NCI-H2227 (cell line): ENCODE results near the gene P2RX3.

Experiments used
- DNase-seq: peaks from one replicate; lab custom pipeline; 2025; ENCODE audit not compliant: unreplicated experiment; lab: John Stamatoyannopoulos, UW

Gene P2RX3

DNA sequence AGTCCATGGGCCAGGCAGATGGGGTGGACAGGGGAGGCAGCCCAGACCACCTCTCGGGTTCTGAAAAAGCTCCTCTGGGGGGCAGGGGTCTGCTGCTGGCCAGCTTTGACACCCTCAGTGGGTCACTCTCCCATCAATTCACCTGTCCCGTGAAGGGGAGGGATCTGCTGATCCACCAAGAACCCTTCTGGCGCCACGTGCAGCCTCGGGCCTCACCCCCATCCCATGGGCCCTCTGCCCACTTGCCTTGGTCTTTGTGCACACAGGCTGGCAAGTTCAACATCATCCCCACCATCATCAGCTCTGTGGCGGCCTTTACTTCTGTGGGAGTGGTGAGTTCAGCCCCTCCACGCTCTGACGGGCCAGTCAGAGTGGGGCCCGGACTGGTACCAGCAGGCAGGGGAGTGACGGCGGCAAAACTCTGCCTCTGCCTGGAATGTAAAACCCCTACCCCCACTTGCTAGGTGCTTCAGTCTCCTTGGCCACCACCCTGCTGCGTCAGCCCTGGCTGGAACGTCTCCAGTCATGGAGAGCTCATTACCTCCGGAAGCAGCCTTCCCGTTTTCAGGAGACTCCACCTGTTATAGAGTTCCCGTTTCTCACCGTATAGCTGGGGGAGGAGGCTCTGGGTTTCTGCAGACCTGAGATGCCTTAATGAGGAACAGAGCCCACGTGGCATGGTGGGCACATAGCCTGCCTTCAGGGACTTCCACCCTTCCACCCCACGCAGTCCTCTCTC lies 30.1 kb downstream of the P2RX3 start:
- no peak for DNase-seq

DNA sequence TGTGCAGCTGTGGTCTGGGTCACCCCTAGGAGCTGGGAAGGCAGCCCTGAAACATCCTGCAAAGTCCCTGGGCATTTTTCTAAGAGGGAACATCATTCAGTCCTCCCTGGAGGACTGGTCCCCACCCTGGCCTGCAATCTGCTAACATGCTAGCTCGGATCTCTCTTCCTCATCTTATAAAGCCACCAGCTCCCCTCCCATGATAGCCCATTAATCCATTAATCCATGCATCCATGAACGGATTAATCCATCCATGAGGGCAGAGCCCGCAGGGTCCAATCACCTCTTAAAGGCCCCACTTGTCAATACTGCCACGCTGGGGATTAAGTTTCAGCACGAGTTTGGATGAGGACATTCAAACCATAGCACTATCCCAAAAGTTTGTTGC lies 30.7 kb downstream of the P2RX3 start:
- DNase-seq: no peak

DNA sequence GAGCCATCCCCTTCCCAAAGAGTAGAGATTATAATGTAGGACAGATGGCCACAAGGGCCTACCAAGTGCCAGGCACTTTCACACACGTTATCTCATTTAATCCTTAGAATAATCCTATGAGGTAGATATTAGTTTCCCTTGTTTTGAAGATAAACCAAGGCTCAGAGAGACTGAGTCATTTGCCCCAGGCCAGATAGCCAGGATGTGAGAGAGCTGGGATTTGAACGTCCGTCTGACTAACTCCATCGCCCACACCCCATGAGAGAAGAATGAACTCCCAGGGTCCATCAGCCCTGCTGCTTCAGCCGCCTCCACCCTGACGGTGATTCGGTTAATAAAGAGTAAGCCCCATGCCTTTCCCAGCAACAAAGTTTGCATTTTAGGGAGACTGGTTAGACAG lies 32.1 kb downstream of the P2RX3 start:
- DNase-seq: no peak

DNA sequence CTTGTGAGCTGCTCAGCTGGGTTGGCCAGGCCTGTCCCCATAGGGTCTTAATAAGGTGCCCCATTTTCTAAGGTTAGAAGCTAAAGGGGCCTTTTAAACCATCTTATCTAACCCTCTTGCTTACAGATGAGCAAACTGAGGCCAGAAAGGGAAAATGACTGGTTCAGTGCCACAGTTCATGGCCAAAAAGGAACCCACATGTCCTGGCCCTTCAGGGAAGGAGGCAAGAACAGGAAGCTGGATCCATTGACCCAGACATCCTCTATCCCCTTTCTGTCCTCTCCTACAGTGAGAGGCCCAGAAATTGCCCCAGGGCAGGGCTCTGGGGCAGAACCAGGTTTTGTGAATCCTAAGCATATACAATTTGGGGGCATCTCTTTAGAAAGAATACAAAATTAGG lies 32.8 kb downstream of the P2RX3 start:
- DNase-seq: no peak

DNA sequence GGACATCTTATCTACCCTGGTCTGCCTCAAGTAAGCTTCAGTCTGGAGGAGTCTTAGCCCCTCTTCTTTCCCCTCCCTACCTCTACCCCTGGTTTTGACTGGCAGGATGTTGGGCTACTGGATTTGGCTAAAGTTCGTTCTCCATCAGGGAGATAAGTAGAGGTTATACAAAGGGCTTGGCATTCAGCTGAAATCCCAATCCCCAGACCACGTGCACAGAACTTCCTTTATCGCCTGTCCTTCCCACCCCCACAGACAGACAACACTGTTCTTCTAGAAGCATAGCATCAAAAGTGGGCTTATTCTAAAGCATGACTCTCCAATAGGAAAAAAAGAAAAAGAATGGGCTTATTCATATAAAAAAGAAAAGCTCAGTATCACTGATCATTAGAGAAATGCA lies 35.0 kb downstream of the P2RX3 start:
- DNase-seq: no peak

DNA sequence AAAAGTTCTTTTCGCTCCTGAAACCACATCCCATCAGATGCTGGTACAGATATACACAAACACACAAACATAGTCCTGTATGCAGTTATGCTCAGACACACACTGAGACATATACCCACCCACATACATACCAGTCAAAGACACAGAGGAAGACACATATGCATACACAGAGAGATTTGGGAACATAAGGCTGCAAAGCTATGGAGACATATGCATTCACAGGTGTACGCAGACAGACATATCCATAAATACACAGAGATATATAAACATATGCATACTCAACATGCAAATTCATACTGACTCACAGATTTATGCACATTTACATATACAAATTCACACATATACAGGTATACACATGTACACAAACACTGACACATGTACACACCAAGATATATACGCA lies 36.8 kb downstream of the P2RX3 start:
- no peak for DNase-seq

DNA sequence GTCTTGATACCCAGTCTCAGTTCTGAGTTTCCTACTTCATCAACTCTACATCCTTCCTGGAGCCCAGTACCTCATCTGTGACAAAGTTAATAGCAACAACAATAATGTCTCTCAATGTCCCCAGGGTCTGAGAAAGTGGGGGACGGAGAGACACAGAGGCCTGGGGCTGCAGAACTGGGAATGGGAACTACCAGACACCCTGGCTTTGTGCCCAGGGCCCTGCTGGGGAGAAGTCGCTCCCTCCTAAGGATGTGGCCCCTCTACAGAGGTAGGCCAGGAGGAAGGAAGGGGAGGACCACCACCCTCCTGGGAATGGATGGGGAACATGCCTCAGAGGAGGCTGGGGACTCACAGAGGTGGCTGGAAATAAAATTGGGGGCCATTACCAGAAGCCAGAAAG lies 37.3 kb downstream of the P2RX3 start:
- DNase-seq: no peak

DNA sequence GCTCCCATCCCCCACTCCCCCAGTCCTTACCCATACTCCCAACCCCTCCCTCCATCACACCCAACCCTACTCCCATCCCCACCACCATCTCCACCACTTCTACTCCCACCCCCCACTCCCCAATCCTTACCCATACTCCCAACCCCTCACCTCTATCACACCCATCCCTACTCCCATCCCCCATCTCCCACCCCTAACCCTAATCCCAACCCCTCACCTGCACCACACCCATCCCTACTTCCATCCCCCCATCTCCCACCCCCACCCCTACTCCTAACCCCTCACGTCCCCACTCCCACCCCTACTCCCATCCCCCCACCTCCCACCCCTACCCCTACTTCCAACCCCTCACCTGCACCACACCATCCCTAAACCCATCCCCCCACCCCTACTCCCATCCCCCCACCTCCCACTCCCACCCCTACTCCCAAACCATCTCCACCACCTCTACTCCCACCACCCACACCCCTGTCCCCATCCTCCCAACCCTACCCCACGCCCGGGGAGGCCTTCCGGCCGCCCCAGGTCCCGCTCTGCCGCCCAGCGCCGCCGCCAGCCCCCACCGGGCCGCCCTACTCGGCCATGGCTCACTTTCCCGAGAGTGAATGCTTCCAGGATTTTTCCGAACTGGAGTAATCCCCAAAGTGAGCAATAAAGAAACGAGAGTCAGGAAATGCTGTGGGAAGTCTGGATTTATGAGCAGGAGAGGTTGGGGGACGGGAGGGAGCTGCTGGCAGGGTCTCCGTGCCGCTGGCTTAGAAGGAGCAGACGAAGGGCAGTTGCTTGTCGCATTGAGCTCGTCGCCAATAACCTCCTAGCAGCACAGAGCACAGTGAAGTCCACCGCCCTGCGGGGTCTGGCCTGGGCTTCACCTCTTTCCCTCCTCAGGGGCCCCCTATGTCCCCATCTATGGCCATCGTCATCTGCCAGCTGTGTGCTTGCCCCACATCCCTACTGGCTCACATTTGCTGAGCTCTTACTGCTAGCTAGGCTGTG lies 38.2 kb downstream of the P2RX3 start:
- no peak for DNase-seq

DNA sequence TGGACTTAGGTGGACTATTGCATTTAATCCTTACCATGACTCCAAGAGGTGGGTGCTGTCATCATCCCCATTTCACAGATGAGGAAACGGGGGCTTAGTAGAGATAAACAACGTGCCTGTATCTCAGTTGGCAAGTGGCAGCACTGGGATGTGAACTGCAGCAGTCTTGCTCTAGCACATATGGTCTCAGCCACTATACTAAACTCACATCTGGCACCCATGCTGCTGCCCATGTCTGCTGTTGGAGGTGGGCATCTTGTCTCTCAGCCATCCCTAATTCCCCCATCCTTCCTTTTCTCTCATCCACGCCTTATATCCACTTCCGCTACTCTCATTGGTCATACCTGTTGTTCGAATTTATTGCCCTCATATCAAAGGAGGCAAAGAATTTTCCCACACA lies 39.0 kb downstream of the P2RX3 start:
- no peak for DNase-seq

DNA sequence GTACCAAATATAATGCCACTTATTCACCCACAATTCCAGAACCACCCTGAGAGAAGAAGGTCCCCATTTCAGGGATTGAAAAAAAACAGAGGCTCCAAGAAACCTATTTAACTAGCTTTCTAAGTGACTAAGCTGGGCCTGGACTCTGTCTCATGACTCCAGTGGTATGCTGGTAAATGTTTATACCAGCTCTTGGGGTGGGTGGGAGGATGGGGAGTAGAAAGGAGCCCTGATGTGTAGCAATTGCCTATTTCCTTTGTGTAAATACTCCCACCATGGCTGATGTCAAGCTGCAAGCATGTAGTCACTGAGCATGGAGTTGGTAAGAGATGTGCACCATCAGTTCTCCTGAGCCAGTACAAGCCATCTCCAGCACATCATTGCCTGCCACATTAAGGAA lies 40.0 kb downstream of the P2RX3 start:
- no peak for DNase-seq

DNA sequence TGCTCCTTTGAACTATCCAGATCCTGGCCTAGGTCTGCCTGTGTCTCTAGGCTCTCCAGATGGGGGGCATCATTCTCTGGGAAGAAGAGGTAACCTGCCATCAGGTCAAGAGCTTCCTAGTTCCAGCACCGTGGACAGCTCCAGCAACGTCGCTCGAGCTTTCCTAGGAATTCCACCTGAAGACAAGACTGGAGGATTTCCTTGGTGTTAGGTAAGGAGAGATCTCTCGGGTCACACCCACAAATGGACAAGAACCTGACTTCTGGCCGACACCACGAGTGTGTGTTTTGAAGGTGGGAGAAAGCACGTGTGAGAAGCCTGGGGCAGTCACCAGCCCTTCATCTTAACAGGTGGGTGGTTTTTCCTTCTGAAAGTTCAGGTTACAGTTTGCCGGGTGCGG lies 41.6 kb downstream of the P2RX3 start:
- no peak for DNase-seq

DNA sequence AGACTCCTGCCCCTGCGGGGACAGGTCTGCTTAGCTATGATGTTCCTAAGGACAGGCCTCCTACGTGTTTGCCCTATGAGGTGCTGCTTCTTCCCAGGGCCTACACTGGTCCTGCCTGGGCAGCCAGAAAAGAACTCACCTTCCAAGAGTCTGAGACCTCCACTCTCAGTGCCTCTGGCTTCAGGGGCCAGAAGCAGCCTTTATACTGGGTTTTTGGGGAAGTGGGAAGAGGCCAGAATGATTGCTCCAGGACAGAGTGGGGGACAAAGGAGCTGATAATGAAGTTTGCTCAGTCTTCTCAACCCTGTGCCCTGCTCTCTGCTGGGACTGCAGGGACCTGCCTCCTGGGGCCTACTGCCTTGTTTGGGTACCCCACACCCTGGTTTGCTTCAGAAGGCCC lies 42.8 kb downstream of the P2RX3 start, which contains the start of gene PRG3:
PRG3 (minus strand) TSS at position 176 of the 400 bp plus-strand sequence. CDS start 442 bp downstream, outside the sequence.
- no peak for DNase-seq

DNA sequence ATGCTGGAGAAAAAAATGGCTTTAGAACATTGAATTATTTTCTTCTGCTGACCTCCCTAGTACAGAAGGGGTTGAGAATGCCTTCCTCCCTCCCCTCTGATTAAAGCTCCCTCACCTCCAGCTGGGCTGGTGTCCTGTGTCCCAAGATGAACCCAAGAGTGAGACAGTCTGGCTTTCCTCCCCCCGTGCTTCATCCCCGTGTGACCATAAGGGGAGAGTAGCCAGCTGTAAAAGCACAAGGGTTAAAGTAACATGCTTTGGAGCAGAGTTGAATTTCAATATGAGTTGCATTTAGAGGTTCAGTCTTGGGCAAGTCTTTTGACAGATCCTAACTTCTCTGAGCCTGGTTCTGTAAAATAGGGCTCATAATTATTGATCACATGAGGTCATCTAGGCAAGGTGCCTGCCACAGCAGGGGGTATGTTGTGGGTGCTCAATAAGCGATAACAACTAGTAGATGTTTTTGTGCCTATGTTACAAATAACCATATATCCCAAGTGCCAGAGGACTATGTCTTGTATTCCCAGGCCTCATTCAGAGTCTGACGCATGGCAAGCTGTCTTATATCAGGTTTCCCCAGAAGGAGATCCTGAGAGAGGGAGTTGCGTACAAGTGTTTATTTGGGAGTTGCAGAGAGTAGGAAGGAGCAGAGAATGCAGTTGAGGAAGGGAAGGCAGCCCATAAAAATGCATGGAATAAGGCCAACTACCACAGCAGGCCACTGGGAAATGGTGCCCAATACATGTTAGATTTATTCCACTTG lies 48.2 kb downstream of the P2RX3 start:
- no peak for DNase-seq

DNA sequence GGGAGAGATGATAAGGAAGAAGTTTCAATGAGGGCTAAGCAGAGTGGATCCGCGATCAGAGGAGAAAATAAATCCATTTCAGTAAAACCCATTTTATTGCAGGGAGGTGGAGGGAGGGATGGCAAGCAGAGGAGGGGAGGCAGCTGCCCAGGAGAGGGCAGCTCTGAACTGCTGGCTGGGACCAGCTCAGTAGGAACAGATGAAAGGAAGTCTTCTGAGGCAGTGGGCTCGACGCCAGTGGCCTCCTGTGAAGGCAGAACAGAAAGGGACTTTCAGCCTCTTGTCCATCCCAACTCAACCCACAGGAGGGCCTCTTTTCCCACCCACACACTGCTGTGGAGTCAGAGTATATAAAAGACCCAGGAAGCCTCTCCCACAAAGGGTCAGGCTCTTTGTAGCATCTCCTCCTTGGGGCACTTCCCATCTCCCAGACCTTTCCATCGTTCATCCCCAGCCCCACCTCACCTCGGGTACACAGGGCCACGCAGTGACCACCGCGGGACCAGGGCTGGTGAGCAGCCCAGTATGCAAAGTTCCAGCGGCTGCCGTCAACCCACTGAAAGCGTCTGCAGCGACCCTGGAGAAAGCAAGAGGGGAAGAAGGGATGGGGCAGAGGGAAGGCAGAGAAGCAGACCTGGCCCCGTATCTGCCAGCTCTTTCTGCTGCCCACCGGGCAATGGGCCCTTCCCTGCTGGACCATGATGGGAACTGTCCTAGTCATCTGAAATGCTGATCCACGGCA lies 49.3 kb downstream of the P2RX3 start:
- no peak for DNase-seq

DNA sequence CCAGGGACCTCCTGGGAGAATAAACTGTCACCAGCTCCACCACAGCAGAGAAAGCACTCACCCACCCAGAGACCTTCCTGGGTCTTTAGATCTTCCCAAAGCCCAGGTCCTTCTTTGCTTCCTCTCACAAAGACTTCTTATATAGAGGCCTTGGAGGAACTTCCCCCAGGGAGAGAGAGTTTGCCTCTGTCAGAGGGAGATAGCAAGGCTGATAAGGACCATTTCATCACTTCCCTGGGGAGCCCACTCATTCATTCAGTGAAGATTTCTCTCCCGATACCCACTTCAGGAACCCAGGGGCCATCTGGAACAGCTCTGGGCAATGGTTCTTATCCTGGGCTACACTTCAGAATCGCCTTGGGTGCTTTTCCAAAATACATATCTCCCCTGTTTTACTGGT lies 52.4 kb downstream of the P2RX3 start, which contains the start of gene PRG2:
PRG2 (minus strand) TSS at position 116 of the 400 bp plus-strand sequence. CDS start 706 bp downstream, outside the sequence.
- no peak for DNase-seq

DNA sequence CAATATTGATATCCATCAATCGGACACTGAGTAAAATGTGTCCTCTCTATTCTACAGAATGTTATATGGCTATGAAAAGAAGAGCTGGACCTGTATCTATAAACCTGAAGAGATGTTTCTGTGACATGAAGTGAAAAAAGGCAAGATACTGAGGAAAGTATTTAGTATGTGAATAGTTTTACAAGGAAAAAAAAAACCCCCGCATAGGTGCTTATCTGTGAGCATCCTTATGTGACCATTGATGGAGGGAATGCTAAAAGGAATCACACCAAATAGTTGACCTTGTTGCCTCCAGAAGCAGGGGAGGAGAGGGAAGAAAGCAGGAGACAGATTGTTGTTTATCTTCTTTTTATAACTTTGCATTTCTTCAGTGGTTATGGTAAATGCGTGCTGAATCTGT lies 53.0 kb downstream of the P2RX3 start:
- no peak for DNase-seq

DNA sequence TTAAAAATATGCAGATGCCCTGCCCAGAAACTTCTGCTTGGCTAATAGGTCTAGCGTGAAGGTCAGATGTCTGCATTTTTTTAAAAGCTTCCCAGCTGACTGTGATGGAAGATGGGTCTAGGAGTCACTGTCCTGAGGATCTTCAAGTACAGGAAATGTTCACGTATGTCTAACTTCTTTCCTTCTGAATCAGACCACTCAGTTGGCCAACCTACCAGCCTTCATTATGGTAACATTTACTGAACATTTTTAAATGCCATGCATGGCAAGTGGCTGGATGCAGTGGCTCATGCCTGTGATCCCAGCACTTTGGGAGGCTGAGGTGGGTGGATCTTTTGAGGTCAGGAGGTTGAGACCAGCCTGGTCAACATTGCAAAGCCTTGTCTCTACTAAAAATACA lies 53.4 kb downstream of the P2RX3 start:
- no peak for DNase-seq

DNA sequence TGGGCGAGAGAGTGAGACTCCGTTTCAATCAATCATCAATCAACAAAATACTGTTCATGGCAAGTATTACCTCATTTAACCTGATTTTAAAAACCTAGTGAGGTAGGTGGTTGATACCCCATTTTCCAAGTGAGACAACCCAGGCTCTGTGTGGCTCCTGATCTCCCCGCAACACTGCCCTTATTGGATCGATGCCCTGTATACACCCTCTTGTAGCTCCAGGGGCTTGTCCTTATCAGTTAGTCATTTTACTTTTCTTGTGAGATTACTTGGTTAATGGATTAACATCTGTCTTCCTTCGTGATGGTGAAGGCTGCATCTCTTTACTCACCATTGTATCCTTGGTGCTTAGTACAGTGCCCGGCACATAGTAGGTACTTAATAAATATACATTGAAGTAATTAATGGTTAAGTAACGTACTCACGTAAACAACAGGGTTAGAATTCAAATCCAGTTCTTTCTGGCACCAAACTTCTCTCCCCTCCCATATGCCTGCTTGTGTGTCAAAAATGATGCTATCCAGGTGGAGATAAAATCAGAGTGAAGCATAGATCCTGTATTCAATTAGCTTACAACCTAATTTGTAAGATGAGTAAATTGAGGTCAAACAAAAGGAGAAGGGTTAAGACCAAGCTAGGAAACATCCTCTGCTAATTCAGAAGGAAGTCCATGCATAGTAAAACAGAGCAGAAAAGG lies 54.1 kb downstream of the P2RX3 start:
- no peak for DNase-seq

DNA sequence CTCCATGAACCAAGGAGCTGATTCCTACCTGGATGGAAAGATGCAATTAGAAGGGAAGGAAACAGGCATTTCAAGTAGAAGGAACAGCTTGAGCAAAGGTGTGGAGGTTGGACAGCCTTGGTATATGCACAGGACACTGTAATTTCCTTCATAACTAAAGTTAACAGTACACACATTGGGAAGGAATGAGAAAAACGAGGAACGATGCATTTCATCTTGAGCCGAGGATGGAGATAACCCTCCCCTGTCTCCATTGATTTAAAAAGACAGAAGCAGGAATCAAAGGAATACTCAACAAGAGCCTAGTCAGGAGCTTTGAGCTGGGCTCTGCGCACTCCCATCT lies 54.6 kb downstream of the P2RX3 start:
- no peak for DNase-seq
